Body of pancreas (tissue), 4 donors: ENCODE results near the gene RAPGEF5.

Experiments used
- POLR2A ChIP-seq, 3 donors: fragments of 450-650 bp; IDR thresholded peaks; one replicate each; pipeline ENCODE4 v1.6.1; 2016; ENCODE audit warnings: antibody characterized with exemption in 3 of 3, mild to moderate bottlenecking in 2 of 3
- TF ChIP-seq, protein P1 (sequence below), 7 experiments: fragments of 450-650 bp in 4 of 7; fragments of 200-600 bp in 3 of 7; sonication (generic) in 3 of 7; IDR thresholded peaks; one replicate each; pipeline ENCODE4 v1.5.1; 2016 to 2019; ENCODE audit warnings: antibody characterized with exemption in 7 of 7

DNA sequence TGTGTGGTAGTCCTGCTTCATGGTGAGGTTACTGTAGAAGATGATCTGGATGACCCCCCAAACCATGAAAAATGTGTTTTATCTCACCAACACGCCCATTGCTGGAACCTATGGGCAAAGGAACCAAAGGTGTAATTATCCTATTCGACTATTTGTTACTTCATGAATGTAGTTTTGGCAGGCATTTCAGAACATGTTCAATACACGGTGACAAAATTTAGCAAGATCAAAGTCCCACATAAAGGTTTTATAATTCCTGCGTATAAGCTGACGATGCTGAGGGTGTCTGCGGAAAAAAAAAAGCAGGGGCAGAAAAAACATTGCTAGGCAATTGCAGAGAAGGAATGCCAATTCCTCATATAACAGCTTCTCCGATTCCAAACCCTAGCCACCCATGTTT lies 13.3 kb downstream of the RAPGEF5 start:
- TF ChIP-seq, protein P1, sequence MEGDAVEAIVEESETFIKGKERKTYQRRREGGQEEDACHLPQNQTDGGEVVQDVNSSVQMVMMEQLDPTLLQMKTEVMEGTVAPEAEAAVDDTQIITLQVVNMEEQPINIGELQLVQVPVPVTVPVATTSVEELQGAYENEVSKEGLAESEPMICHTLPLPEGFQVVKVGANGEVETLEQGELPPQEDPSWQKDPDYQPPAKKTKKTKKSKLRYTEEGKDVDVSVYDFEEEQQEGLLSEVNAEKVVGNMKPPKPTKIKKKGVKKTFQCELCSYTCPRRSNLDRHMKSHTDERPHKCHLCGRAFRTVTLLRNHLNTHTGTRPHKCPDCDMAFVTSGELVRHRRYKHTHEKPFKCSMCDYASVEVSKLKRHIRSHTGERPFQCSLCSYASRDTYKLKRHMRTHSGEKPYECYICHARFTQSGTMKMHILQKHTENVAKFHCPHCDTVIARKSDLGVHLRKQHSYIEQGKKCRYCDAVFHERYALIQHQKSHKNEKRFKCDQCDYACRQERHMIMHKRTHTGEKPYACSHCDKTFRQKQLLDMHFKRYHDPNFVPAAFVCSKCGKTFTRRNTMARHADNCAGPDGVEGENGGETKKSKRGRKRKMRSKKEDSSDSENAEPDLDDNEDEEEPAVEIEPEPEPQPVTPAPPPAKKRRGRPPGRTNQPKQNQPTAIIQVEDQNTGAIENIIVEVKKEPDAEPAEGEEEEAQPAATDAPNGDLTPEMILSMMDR (IDR thresholded peaks at IDR 0.05) = no peak
- TF ChIP-seq POLR2A (IDR thresholded peaks at IDR 0.05) = no peak
